Bronchial epithelial cell (primary cell): ENCODE data around the gene MAP4. TPM values are rescaled to one million over a fixed set of nuclear protein-coding genes. Genes with fewer than 3 reads are reported as not detected.

ENCODE experiments used
- DNase-seq: peaks from one replicate; pipeline ENCODE4 v3.0.0-alpha.2; 2010; ENCODE audit warnings: low read depth
- FAIRE-seq: peaks from 2 replicates; lab custom pipeline; 2011; peaks lifted over from hg19 to GRCh38; lab: Jason Lieb, UNC
- H3K27me3 ChIP-seq: 2 replicates; pipeline ENCODE4 v1.5.1; 2011; ENCODE audit warnings: low read length; ENCODE audit not compliant: control insufficient read depth, insufficient read depth
- H3K36me3 ChIP-seq: 2 replicates; pipeline ENCODE4 v1.5.1; 2011; ENCODE audit warnings: low read length; ENCODE audit not compliant: control insufficient read depth, insufficient read depth
- H3K4me3 ChIP-seq: 2 replicates; pipeline ENCODE4 v1.5.1; 2011; ENCODE audit warnings: mild to moderate bottlenecking, low read depth, low read length, control low read depth
- total RNA-seq: library from RNA; depleted of rRNA; stranded (reverse); fragments of >200 nt; gene quantifications from 2 replicates; pipeline ENCODE4 v1.2.1, GENCODE V29; 2014
- TF ChIP-seq, protein P1 (sequence below): IDR thresholded peaks from 2 replicates; pipeline ENCODE4 v1.5.1; 2011; ENCODE audit warnings: mild to moderate bottlenecking, moderate library complexity, low read length, control low read depth, inconsistent platforms; ENCODE audit not compliant: insufficient read depth, severe bottlenecking

Gene MAP4
- total RNA-seq, 1 donor from 2014 or later: 44.8 TPM

DNA sequence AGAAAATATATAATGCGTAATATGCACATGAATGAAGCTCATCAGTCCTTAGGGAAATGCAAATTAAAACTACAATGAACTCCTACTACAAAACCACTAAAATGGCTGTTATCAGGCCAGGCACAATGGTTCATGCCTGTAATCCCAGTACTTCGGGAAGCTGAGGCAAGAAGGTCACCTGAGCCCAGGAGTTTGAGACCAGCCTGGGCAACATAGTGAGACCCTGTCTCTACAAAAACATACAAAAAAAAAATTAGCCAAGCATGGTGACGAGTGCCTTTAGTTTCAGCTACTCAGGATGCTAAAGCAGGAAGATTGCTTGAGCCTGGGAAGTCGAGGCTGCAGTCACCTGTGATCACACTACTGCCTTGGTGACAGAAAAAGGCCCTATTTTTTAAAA lies 85.2 kb downstream of the MAP4 start:
- DNase-seq (no peak), FAIRE-seq (no peak)
- peaks cover 9% of the 10 kb centered on the region for H3K36me3 ChIP-seq
- no peaks in the 10 kb centered on the region for H3K27me3 ChIP-seq
- TF ChIP-seq, protein P1, sequence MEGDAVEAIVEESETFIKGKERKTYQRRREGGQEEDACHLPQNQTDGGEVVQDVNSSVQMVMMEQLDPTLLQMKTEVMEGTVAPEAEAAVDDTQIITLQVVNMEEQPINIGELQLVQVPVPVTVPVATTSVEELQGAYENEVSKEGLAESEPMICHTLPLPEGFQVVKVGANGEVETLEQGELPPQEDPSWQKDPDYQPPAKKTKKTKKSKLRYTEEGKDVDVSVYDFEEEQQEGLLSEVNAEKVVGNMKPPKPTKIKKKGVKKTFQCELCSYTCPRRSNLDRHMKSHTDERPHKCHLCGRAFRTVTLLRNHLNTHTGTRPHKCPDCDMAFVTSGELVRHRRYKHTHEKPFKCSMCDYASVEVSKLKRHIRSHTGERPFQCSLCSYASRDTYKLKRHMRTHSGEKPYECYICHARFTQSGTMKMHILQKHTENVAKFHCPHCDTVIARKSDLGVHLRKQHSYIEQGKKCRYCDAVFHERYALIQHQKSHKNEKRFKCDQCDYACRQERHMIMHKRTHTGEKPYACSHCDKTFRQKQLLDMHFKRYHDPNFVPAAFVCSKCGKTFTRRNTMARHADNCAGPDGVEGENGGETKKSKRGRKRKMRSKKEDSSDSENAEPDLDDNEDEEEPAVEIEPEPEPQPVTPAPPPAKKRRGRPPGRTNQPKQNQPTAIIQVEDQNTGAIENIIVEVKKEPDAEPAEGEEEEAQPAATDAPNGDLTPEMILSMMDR: no peak
- no peak overlapping the region for H3K4me3 ChIP-seq

DNA sequence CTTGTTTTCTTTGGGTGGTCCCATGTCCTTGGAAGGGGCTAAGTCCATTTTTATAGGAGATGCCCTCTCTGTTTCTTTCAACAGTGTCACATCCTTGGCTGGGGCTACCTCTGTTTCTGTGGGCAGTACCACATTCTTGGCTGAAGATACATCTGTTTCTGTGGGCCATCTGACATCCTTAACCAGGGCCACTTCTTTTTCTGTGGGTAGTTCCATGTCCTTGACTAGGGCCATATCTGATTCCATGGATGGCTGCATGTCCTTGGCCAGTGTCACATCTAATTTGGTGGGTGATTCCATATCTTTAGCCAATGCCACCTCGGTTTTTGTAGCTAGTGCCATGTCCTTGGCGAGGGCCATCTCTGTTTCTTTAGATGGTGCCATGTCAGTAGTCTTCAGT lies 99.5 kb downstream of the MAP4 start:
- DNase-seq (no peak), FAIRE-seq (no peak)
- no peaks in the 10 kb centered on the region for H3K27me3 ChIP-seq
- no peak overlapping the region for H3K4me3 ChIP-seq
- H3K36me3 ChIP-seq: peaks cover 21% of the 10 kb centered on the region
- TF ChIP-seq, protein P1: no peak

DNA sequence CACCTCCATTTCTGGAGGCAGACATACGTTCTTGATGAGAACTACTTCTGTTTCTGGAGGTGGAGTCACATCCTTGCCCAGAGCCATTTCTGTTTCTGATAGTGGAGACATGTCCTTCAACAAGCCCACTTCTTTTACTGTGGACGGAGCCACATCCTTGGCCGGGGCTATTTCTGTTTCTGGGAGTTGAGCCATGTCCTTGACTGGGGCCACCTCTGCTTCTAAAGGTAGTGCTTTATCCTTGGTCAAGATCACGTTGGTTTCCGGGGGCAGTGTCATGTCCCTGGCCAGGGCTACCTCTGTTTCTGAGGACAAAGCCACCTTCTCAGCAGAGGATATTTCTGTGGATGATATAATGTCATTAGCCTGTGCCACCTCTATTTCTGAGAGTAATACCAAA lies 100.0 kb downstream of the MAP4 start:
- H3K27me3 ChIP-seq: no peaks in the 10 kb centered on the region
- H3K36me3 ChIP-seq: peaks cover 19% of the 10 kb centered on the region
- H3K4me3 ChIP-seq: no peak overlapping the region
- TF ChIP-seq, protein P1: no peak
- no peak for FAIRE-seq
- no peak for DNase-seq

DNA sequence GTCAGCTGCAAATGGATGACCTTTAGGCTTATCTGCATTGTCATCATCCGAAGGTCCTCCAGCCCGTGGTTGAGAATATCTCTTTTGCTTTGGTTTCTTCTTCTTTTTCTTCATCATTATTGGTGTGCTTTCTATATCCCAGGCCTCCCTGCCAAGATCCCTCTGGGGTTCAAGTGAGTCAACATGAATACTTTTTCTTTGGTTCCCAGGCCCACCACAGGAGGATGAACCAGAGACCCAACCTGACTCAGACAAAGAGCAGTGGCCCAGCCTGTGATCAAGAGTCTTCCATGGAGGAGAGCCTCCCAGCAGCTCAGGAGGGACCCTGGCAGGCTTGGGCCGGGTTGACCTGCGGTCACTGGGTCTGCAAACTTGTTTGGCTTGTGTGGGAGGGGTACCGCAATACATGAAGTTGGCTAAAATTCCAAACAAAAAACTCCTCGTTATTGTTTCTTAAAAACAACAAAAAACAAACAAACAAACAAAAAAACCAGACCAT lies 104.2 kb downstream of the MAP4 start:
- Histone ChIP-seq H3K36me3 (peaks cover 19% of the 10 kb centered on the region), H3K27me3 (no peaks in the 10 kb centered on the region), H3K4me3 (no peak overlapping the region)
- TF ChIP-seq, protein P1: no peak
- DNase-seq (no peak), FAIRE-seq (no peak)

DNA sequence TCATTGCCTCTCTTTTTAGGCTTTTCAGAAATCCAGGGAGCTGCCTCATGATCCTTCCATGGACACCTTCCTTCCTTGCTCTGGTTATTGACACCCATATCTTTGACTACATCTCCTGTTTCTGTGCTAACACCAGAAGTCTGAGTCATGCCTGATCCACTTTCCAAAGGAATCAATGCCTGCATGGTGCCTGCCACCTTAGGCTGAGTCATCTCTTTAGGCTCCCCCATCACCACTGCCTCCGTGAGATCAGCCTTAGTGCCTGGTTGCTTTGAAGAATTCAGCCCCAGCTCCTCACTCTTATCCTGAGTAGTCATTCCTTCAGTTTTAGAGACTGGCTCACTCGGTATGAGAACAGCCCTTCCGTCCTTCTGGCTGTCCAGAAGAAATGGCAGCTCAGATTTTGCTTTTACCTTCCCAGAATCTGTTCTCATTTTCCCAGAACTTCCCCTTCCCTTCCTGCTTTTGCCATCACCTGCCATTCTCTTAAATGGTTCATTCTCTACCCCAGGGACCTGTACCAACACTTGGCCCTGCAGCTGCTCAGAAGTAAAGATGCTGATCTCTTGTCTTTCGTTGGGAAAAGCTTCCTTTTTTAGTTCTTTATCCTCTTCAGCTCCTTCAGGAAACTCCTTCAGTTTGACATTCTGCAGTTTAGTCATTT lies 105.3 kb downstream of the MAP4 start:
- peaks cover 9% of the 10 kb centered on the region for H3K36me3 ChIP-seq
- no peaks in the 10 kb centered on the region for H3K27me3 ChIP-seq
- H3K4me3 ChIP-seq: no peak overlapping the region
- TF ChIP-seq, protein P1: no peak
- DNase-seq (peak; percentile 95), FAIRE-seq (peak; percentile 88)

DNA sequence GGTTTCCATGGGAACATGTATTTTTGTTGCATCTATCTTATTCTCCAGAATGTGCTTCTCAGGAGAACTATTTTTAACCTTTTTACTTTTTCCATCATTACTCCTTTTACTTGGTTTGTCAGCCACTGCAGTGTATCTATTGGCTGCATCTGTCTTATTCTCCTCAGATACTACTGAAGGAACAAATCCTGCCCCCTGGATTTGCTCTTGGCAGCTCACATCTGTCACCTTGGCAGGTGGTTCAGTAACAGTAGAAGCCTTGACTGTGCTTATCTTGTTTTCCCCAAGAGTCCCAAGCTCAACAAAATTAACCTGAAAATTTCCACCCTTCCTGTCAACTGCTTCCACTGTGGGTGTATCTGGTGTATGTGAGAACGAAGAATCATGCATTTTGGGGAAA lies 106.0 kb downstream of the MAP4 start:
- FAIRE-seq (no peak), DNase-seq (no peak)
- Histone ChIP-seq H3K36me3 (peaks cover 5% of the 10 kb centered on the region), H3K27me3 (no peaks in the 10 kb centered on the region), H3K4me3 (no peak overlapping the region)
- TF ChIP-seq, protein P1: no peak
